Common myeloid progenitor, CD34-positive (primary cell): ENCODE data around the gene WDR91.

Source experiments
- CTCF ChIA-PET: fragments of 350-600 bp; sonication (Branson Sonifier 250); formaldehyde crosslinking; loops from one replicate; lab custom pipeline; 2021; ENCODE audit warnings: antibody characterized with exemption; lab: Charles Lee
- POLR2A ChIA-PET: fragments of 350-600 bp; sonication (Branson Sonifier 250); formaldehyde crosslinking; loops from one replicate; lab custom pipeline; 2021; ENCODE audit warnings: antibody characterized with exemption; lab: Charles Lee
- DNase-seq, 3 donors: peaks; one replicate each; pipeline versions ENCODE4 v3.0.0 to v3.0.0-alpha.2; 2013
- H3K27ac ChIP-seq, 2 experiments: 1 replicate in 1 of 2; 2 replicates in 1 of 2; pipeline ENCODE4 v1.7.0; 2013; ENCODE audit warnings: inconsistent platforms in 2 of 2, low read length in 2 of 2, mild to moderate bottlenecking in 2 of 2, low read depth in 1 of 2, moderate library complexity in 1 of 2; ENCODE audit not compliant: severe bottlenecking in 2 of 2, insufficient read depth in 1 of 2, poor library complexity in 1 of 2
- H3K27me3 ChIP-seq, 5 experiments: replicated peaks in 2 of 5; 1 replicate in 3 of 5; 2 replicates in 2 of 5; pipeline versions ENCODE4 v1.6.1 to v1.7.0; 2013; ENCODE audit warnings: low read length in 4 of 5, mild to moderate bottlenecking in 2 of 5, moderate library complexity in 2 of 5, inconsistent platforms in 1 of 5; ENCODE audit not compliant: insufficient read depth in 5 of 5, control insufficient read depth in 4 of 5
- H3K36me3 ChIP-seq, 4 experiments: 1 replicate in 2 of 4; 2 replicates in 2 of 4; pipeline versions ENCODE4 v1.6.1 to v1.7.0; 2013; ENCODE audit warnings: low read length in 3 of 4, control low read depth in 1 of 4, mild to moderate bottlenecking in 1 of 4; ENCODE audit not compliant: control insufficient read depth in 4 of 4, insufficient read depth in 4 of 4
- H3K4me1 ChIP-seq, 4 experiments: 1 replicate in 3 of 4; 2 replicates in 1 of 4; pipeline versions ENCODE4 v1.6.1 to v1.7.1; 2013; ENCODE audit warnings: low read length in 3 of 4, mild to moderate bottlenecking in 3 of 4, control low read depth in 1 of 4, inconsistent platforms in 1 of 4, moderate library complexity in 1 of 4; ENCODE audit not compliant: control insufficient read depth in 4 of 4, insufficient read depth in 4 of 4; ENCODE audit errors: control extremely low read depth in 1 of 4
- H3K4me3 ChIP-seq, 7 experiments: 1 replicate in 4 of 7; 2 replicates in 3 of 7; pipeline versions ENCODE4 v1.5.1 to v1.7.0; 2013; ENCODE audit warnings: mild to moderate bottlenecking in 7 of 7, low read length in 6 of 7, moderate library complexity in 6 of 7, inconsistent platforms in 2 of 7, low read depth in 2 of 7, control low read depth in 1 of 7; ENCODE audit not compliant: insufficient read depth in 4 of 7, control insufficient read depth in 1 of 7; ENCODE audit errors: extremely low read depth in 1 of 7
- H3K9me3 ChIP-seq, 5 experiments: 1 replicate in 4 of 5; 2 replicates in 1 of 5; pipeline versions ENCODE4 v1.6.1 to v1.7.1; 2013; ENCODE audit warnings: low read length in 4 of 5, mild to moderate bottlenecking in 2 of 5, inconsistent platforms in 1 of 5, low read depth in 1 of 5, moderate library complexity in 1 of 5; ENCODE audit not compliant: control insufficient read depth in 4 of 5, insufficient read depth in 2 of 5; ENCODE audit errors: control extremely low read depth in 1 of 5
- WGBS: methylation state at CpG from one replicate; pipeline ENCODE4 v1.1.5; 2013; ENCODE audit not compliant: insufficient coverage; 5-methylcytosine and 5-hydroxymethylcytosine counted together

Gene WDR91

DNA sequence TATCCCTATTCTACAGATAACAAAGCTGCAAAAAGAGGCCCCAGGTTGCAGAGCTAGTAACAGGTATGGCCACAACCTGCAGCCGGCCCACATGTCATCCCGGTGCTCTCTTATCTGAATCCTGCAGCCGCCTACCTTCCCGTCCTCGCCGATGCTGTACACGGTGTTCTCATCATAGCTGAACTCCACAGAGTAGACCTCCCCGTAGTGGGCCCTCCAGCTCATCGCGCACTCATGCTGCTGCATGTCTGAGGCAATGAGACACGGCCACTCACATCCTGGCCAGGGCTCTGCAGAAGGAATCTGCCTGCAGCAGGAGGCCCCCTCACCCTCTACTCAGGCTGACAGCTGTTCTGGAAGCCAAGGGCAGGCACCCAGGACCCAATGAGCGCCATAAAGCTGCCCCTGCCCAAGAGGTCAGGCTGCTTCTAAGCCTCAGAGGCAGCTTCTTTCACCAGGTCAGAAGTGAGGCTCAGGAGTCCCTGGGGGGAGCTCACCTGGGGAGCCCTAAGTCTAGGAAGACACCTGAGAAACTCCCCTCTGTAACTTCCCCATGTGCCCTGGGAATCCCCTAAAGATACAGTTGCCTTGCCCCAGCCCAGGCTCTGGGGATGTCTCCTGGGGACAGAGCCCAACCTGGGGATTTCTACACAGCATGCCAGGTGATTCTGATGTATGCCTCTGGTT lies 22.9 kb downstream of the WDR91 start:
- Histone ChIP-seq H3K9me3 (peaks cover 0 to 6% (median 3%) of the 10 kb centered on the region in 5 experiments), H3K4me1 (peaks cover 0 to 6% (median 0%) of the 10 kb centered on the region in 4 experiments), H3K4me3 (no peak overlapping the region), H3K27me3 (no peaks in the 10 kb centered on the region), H3K27ac (no peak overlapping the region), H3K36me3 (peaks cover 9 to 97% (median 66%) of the 10 kb centered on the region in 4 experiments)
- CTCF ChIA-PET = interaction anchor here (0.7 to 2.0 kb wide), 4 partner anchors 8 to 35 kb away, joined by 4 to 7 read pairs (median 4); no protein-coding TSS in a partner anchor
- WGBS = 98% methylated on average over 11 of the region's 12 CpGs
- POLR2A ChIA-PET = no interaction called here
- DNase-seq = no peak

DNA sequence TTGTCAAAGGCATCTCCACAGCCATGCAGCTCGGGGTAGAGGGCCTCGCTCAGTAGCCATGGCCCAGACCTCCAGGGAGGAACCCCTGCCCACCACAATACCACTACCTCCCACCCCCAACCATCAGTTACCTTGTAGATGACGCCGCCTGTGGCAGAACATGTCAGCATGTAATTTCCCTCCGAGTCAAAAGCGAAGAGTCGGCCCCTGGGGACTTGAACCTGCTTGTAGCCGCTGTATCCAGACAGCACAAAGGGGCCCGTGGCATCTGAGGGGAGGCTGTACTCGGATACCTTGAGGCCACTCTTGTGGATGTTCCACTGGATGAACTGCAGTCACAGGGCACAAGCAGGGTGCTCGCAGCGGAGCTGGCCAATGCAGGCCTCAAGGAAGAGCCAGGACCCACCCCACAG lies 24.5 kb downstream of the WDR91 start:
- Histone ChIP-seq H3K9me3 (peaks cover 3 to 19% (median 14%) of the 10 kb centered on the region in 5 experiments), H3K4me1 (peaks cover 0 to 6% (median 0%) of the 10 kb centered on the region in 4 experiments), H3K4me3 (no peak overlapping the region), H3K27me3 (no peaks in the 10 kb centered on the region), H3K36me3 (peaks cover 16 to 97% (median 66%) of the 10 kb centered on the region in 4 experiments), H3K27ac (no peak overlapping the region)
- WGBS = 90% methylated on average over 12 of the region's 12 CpGs
- POLR2A ChIA-PET = interaction anchor here (0.6 to 1.1 kb wide), 2 partner anchors 25 to 163 kb away, joined by 3 read pairs; no protein-coding TSS in a partner anchor
- CTCF ChIA-PET = no interaction called here
- no peak for DNase-seq

DNA sequence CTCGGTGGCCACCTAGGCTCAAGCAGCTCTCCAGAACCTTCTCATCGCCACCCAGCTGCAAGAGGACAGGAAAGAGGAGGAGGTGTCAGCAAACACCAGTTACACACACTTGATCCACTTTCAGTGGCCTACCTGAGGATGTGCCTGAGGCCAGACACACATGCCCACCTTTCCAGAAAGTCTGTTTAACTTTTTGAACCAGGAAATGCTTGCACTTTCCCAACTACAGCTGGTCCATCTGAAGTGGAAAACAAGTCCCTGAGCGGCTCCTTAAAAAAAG lies 25.1 kb downstream of the WDR91 start:
- no peak overlapping the region for H3K27ac ChIP-seq
- H3K9me3 ChIP-seq = peaks cover 3 to 25% (median 21%) of the 10 kb centered on the region in 5 experiments
- WGBS = 100% methylated on average over 3 of the region's 3 CpGs
- no peak for DNase-seq
- ChIA-PET CTCF (interaction anchor here (1.0 to 1.2 kb wide), 2 partner anchors 15 to 39 kb away, joined by 3 to 4 read pairs; partner anchors contain the start of gene TMEM140), POLR2A (interaction anchor here (1.1 kb wide), 1 partner anchor 26 kb away, joined by 3 read pairs; no protein-coding TSS in a partner anchor)
- no peak overlapping the region for H3K4me3 ChIP-seq
- H3K36me3 ChIP-seq = peaks cover 15 to 97% (median 67%) of the 10 kb centered on the region in 4 experiments
- H3K27me3 ChIP-seq = no peaks in the 10 kb centered on the region
- peaks cover 0 to 6% (median 0%) of the 10 kb centered on the region in 4 experiments for H3K4me1 ChIP-seq

DNA sequence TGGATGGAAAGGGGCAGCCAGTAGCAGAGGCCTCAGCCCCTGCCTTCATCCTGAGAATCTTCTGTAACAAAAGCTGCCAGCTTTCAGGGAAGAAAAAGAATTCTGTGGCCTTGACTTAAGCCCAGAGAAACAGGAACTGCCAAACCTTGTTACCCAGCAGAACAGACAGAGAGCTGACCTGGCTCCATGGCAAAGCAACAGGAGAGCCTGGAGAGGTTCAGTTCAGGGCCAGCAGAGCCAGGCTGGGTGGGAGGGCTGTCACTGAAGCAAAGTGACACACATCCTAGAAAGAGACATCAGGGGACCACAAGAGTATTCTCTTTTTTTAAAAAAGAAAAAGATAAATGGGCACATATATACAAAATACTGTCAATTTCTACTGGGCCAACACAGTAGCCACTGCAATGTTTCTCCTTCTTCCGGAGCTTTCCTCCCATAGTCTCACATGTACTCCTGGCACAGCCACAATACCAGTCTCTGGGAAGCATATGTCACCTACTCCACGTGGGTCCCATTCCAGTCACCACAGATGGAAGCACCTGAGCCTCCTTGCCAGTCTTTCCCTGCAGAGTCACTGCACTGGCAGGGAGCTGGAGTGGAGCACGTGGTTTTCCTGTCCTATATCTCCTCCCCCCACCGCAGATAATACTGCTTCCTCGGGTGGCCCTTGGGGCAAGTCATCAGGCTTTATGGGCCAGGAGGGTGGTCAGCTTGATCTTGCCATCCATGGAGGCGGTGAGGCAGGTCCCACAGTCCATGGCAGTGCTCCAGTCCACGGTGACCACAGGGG lies 25.7 kb downstream of the WDR91 start:
- CTCF ChIA-PET = interaction anchor here (1.0 to 1.8 kb wide), 4 partner anchors 10 to 38 kb away, joined by 3 to 4 read pairs (median 3); partner anchors contain the start of gene TMEM140
- Histone ChIP-seq H3K27ac (no peak overlapping the region), H3K36me3 (peaks cover 13 to 98% (median 64%) of the 10 kb centered on the region in 4 experiments), H3K4me1 (peaks cover 0 to 6% (median 0%) of the 10 kb centered on the region in 4 experiments), H3K27me3 (no peaks in the 10 kb centered on the region), H3K9me3 (peaks cover 3 to 30% (median 26%) of the 10 kb centered on the region in 5 experiments), H3K4me3 (no peak overlapping the region)
- DNase-seq = no peak
- POLR2A ChIA-PET = interaction anchor here (1.1 kb wide), 1 partner anchor 26 kb away, joined by 3 read pairs; no protein-coding TSS in a partner anchor
- 42% methylated on average over 4 of the region's 7 CpGs for WGBS

DNA sequence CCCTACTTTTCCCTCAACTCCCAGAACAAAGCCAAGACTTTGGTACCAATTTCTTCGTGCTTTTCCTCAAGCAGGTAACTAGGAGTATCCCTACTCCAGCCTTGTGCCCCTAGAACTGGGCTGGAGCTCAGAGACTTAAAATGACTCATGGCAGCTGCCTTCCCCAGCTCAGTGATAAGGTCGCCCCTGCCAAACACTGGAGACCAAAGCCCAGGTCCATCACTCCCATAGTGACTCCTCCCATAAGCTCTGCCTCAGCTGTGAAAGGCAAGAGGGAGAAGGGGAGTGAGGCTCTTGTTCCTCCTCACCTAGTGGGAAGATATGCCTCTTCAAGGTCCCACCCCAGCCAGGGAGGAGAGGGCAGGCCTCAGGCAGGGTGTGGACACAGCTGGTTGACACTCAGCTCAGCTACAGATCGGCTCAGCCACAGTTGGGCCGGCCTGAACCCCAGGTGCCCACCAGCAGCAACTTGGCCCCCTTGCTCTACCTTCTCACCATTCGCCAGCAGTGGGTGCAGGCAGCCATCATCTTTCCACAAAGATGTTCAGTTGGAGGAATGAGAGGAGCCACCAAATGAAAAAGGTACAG lies 27.0 kb downstream of the WDR91 start:
- 94% methylated on average over 3 of the region's 5 CpGs for WGBS
- peaks cover 0 to 6% (median 0%) of the 10 kb centered on the region in 4 experiments for H3K4me1 ChIP-seq
- ChIA-PET CTCF (interaction anchor here (0.9 to 1.8 kb wide), 4 partner anchors 8 to 198 kb away, joined by 3 read pairs; partner anchors contain the start of gene AGBL3), POLR2A (interaction anchor here (0.6 kb wide), 1 partner anchor 197 kb away, joined by 4 read pairs; no protein-coding TSS in a partner anchor)
- no peaks in the 10 kb centered on the region for H3K27me3 ChIP-seq
- peaks cover 3 to 39% (median 26%) of the 10 kb centered on the region in 5 experiments for H3K9me3 ChIP-seq
- peaks cover 11 to 90% (median 58%) of the 10 kb centered on the region in 4 experiments for H3K36me3 ChIP-seq
- H3K4me3 ChIP-seq = no peak overlapping the region
- no peak for DNase-seq
- H3K27ac ChIP-seq = no peak overlapping the region

DNA sequence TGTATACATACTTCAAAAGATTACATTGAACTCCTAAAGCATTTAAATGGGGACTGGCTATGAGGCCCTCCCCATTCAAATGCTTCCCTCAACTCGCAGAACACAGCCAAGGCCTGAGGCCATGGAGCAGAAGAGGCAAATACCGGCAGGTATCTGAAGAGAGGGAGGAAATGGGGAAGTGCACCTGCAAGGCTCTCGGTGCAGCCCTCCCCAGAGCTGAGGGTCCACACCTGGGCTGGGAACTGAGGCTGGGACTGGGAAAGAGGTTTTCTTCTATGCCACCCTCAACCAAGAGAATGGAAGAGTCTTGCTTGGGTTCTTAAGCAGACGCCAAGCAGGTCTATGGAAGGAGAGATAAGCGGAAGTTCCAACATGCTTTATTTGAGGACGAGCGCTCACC lies 27.8 kb downstream of the WDR91 start:
- peaks cover 0 to 6% (median 0%) of the 10 kb centered on the region in 4 experiments for H3K4me1 ChIP-seq
- 96% methylated on average over 6 of the region's 7 CpGs for WGBS
- no peak overlapping the region for H3K27ac ChIP-seq
- ChIA-PET POLR2A (no interaction called here), CTCF (interaction anchor here (1.4 kb wide), 1 partner anchor 197 kb away, joined by 3 read pairs; the partner anchor contains the start of gene AGBL3)
- H3K9me3 ChIP-seq = peaks cover 3 to 39% (median 26%) of the 10 kb centered on the region in 5 experiments
- DNase-seq = no peak
- H3K27me3 ChIP-seq = no peaks in the 10 kb centered on the region
- H3K4me3 ChIP-seq = no peak overlapping the region
- H3K36me3 ChIP-seq = peaks cover 11 to 81% (median 52%) of the 10 kb centered on the region in 4 experiments
